SK-N-SH (cell line): ENCODE measurements around the gene SRD5A1. TPM values are rescaled to one million over a fixed set of nuclear protein-coding genes. Genes with fewer than 3 reads are reported as not detected.
A peak's percentile ranks its signal among the peaks of the same experiment; 100 is the strongest.

Source experiments
- CTCF ChIA-PET: fragments of 300-600, 350-600 bp; formaldehyde crosslinking; extraction: SDS; loops from one replicate; lab custom pipeline; 2021; lab: Yijun Ruan, JAX
- POLR2A ChIA-PET: fragments of 350-600 bp; sonication (Branson Sonifier 250); formaldehyde crosslinking; extraction: SDS; loops from one replicate; lab custom pipeline; 2020; ENCODE audit warnings: antibody characterized with exemption, inconsistent platforms; lab: Yijun Ruan, JAX
- DNase-seq: peaks from one replicate; pipeline ENCODE4 v3.0.0; 2012
- H2AFZ ChIP-seq: fragments of 200-600 bp; sonication (generic); 2 replicates; pipeline ENCODE4 v1.8.1; 2016; ENCODE audit warnings: antibody characterized with exemption, mild to moderate bottlenecking, low read depth
- H3F3A ChIP-seq: fragments of 200-600 bp; sonication (generic); replicated peaks from 2 replicates; pipeline ENCODE3; 2016; ENCODE audit warnings: antibody characterized with exemption, mild to moderate bottlenecking; ENCODE audit not compliant: insufficient read depth
- H3K27ac ChIP-seq, 2 experiments: fragments of 200-500 bp in 1 of 2; fragments of 200-600 bp in 1 of 2; sonication (Bioruptor generic) in 1 of 2; sonication (generic), shearing (Covaris generic) in 1 of 2; 2 replicates each; pipeline versions ENCODE4 v1.5.1 to v1.6.1; 2014 to 2016; ENCODE audit warnings: low read depth in 2 of 2, inconsistent platforms in 1 of 2, low read length in 1 of 2, mild to moderate bottlenecking in 1 of 2, mixed read lengths in 1 of 2
- H3K27me3 ChIP-seq: fragments of 200-600 bp; sonication (generic), shearing (Covaris generic); 2 replicates; pipeline ENCODE4 v1.6.1; 2016; ENCODE audit warnings: mixed run types; ENCODE audit not compliant: insufficient read depth
- H3K36me3 ChIP-seq, 2 experiments: fragments of 200-500 bp in 1 of 2; fragments of 200-600 bp in 1 of 2; sonication (Bioruptor generic) in 1 of 2; sonication (generic) in 1 of 2; replicated peaks in 1 of 2; 2 replicates each; pipeline versions ENCODE3 to v1.5.1; 2014 to 2016; ENCODE audit warnings: low read length in 1 of 2, mild to moderate bottlenecking in 1 of 2; ENCODE audit not compliant: insufficient read depth in 2 of 2, control insufficient read depth in 1 of 2
- H3K4me1 ChIP-seq, 2 experiments: fragments of 200-500 bp in 1 of 2; fragments of 200-600 bp in 1 of 2; sonication (Bioruptor generic) in 1 of 2; sonication (generic), shearing (Covaris generic) in 1 of 2; 2 replicates each; pipeline versions ENCODE4 v1.5.1 to v1.6.1; 2014 to 2016; ENCODE audit warnings: low read depth in 1 of 2, low read length in 1 of 2, mixed run types in 1 of 2; ENCODE audit not compliant: insufficient read depth in 2 of 2, control insufficient read depth in 1 of 2
- H3K4me2 ChIP-seq: fragments of 200-600 bp; sonication (generic), shearing (Covaris generic); 2 replicates; pipeline ENCODE4 v1.6.1; 2017; ENCODE audit warnings: mixed run types
- H3K4me3 ChIP-seq, 2 experiments: fragments of 200-500 bp in 1 of 2; fragments of 200-600 bp in 1 of 2; sonication (Bioruptor generic) in 1 of 2; sonication (generic), shearing (Covaris generic) in 1 of 2; 2 replicates each; pipeline versions ENCODE4 v1.5.1 to v1.8.1; 2014 to 2016; ENCODE audit warnings: low read depth in 2 of 2, inconsistent platforms in 1 of 2, low read length in 1 of 2, mild to moderate bottlenecking in 1 of 2, mixed read lengths in 1 of 2, moderate library complexity in 1 of 2
- H3K79me2 ChIP-seq: fragments of 200-600 bp; sonication (generic); 2 replicates; pipeline ENCODE4 v1.8.1; 2017; ENCODE audit warnings: mild to moderate bottlenecking; ENCODE audit not compliant: insufficient read depth
- H3K9ac ChIP-seq: fragments of 200-600 bp; sonication (generic); 2 replicates; pipeline ENCODE4 v1.6.1; 2017; ENCODE audit warnings: mixed run types
- H3K9me2 ChIP-seq: fragments of 200-600 bp; sonication (generic); 2 replicates; pipeline ENCODE4 v1.6.1; 2017; ENCODE audit warnings: mixed run types
- H3K9me3 ChIP-seq: fragments of 200-600 bp; sonication (generic); 2 replicates; pipeline ENCODE4 v1.6.1; 2017; ENCODE audit warnings: mixed run types, mild to moderate bottlenecking, moderate library complexity
- H4K20me1 ChIP-seq: fragments of 200-600 bp; sonication (generic); 2 replicates; pipeline ENCODE4 v1.6.1; 2017; ENCODE audit warnings: mild to moderate bottlenecking, mixed run types; ENCODE audit not compliant: insufficient read depth
- EP300 ChIP-seq, 2 experiments: IDR thresholded peaks; 2 replicates each; pipeline versions ENCODE4 v1.4.0 to v1.6.1; 2012; ENCODE audit warnings: borderline replicate concordance in 1 of 2, low read depth in 1 of 2, low read length in 1 of 2
- EZH2phosphoT487 ChIP-seq: fragments of 200-600 bp; sonication (generic); IDR thresholded peaks from 2 replicates; pipeline ENCODE4 v1.6.1; 2017; ENCODE audit warnings: low read depth, mixed run types, mild to moderate bottlenecking, antibody characterized with exemption, moderate library complexity, borderline replicate concordance
- FOSL2 ChIP-seq: IDR thresholded peaks from 2 replicates; pipeline ENCODE4 v1.4.0; 2012; ENCODE audit warnings: low read depth, mild to moderate bottlenecking, moderate library complexity, borderline replicate concordance
- GATA2 ChIP-seq: sonication (generic); formaldehyde crosslinking; IDR thresholded peaks from 2 replicates; pipeline ENCODE4 v1.5.0; 2020; ENCODE audit warnings: mild to moderate bottlenecking, missing genetic modification reagents
- JUND ChIP-seq: IDR thresholded peaks from 2 replicates; pipeline ENCODE4 v1.4.0; 2012
- MEF2A ChIP-seq: IDR thresholded peaks from 2 replicates; pipeline ENCODE4 v1.4.0; 2012; ENCODE audit warnings: low read depth, borderline replicate concordance
- MXI1 ChIP-seq: IDR thresholded peaks from 2 replicates; pipeline ENCODE4 v1.6.1; 2012; ENCODE audit warnings: mild to moderate bottlenecking, low read depth, low read length, improper control_type of control experiment
- NFIC ChIP-seq: IDR thresholded peaks from 2 replicates; pipeline ENCODE4 v1.4.0; 2012; ENCODE audit warnings: borderline replicate concordance
- NRF1 ChIP-seq: IDR thresholded peaks from 2 replicates; pipeline ENCODE4 v1.6.1; 2012; ENCODE audit warnings: low read depth, mild to moderate bottlenecking, low read length
- POLR2AphosphoS5 ChIP-seq: IDR thresholded peaks from 2 replicates; pipeline ENCODE4 v1.6.1; 2012; ENCODE audit warnings: low read depth, low read length
- RCOR1 ChIP-seq: fragments of 150-350 bp; IDR thresholded peaks from 2 replicates; pipeline ENCODE4 v1.6.1; 2017; ENCODE audit warnings: antibody characterized with exemption, low read length
- RFX5 ChIP-seq: IDR thresholded peaks from 2 replicates; pipeline ENCODE4 v1.6.1; 2012; ENCODE audit warnings: mild to moderate bottlenecking, improper control_type of control experiment, low read length
- TAF1 ChIP-seq: IDR thresholded peaks from 2 replicates; pipeline ENCODE4 v1.6.1; 2012; ENCODE audit warnings: low read depth, mild to moderate bottlenecking, low read length, moderate library complexity, borderline replicate concordance
- TEAD4 ChIP-seq: IDR thresholded peaks from 2 replicates; pipeline ENCODE4 v1.4.0; 2012; ENCODE audit warnings: mild to moderate bottlenecking, borderline replicate concordance; ENCODE audit not compliant: insufficient read depth
- WGBS: methylation state at CpG from one replicate; pipeline ENCODE4 v1.1.6; 2017; ENCODE audit warnings: low lambda C conversion rate; 5-methylcytosine and 5-hydroxymethylcytosine counted together
- polyA plus RNA-seq, 3 experiments: library from polyadenylated mRNA; depleted of rRNA; stranded (reverse); fragments of >200 nt; gene quantifications; 2 replicates each; pipeline ENCODE4 v1.2.3, GENCODE V29; 2012
- TF ChIP-seq, protein P1 (sequence below): IDR thresholded peaks from 2 replicates; pipeline ENCODE4 v1.4.0; 2012; ENCODE audit warnings: low read depth
- TF ChIP-seq, protein P2 (sequence below): IDR thresholded peaks from 2 replicates; pipeline ENCODE4 v1.6.1; 2012; ENCODE audit warnings: mild to moderate bottlenecking, low read depth, low read length, moderate library complexity
- TF ChIP-seq, protein P3 (sequence below): fragments of 150-350 bp; IDR thresholded peaks from 2 replicates; pipeline ENCODE4 v1.6.1; 2017; ENCODE audit warnings: antibody characterized with exemption, low read length, low read depth, borderline replicate concordance

Gene SRD5A1
- polyA plus RNA-seq, 1 of the 3 experiments (the other 2 are of a cell fraction) = 24.0 TPM

DNA sequence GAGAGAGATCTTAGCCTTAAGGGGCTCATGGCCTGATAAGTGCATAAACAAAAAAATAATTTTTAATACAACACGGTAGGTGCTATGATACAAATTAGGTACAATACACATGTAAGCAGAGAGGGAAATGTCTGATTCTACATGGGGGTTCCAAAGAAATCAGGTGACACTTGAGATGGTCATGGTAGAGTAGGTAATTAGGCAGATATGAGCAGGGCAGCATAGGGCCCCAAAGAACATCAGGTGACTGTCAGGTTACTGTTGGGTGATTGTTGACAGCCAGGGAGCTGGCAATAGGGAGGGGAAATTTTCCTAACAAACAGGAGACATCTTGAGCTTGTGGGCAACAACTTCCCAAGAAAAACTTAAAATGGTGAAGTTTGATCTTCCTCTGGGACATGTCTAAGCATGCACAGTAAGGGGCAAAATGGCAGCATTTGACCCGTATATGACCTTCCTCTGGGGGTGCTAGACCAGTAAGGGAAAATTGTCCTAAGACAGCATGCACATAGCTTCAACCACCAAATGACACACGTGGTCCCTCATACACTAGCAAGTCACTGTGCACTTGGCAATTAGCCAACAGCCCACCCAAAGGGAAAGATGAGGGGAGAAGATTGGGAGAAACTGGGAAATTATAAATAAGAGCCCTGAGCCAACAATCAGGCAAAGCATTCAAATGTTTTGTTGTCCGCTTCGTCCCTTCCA lies 42.7 kb downstream of the SRD5A1 start:
- no peaks in the 10 kb centered on the region for H4K20me1 ChIP-seq
- DNase-seq = no peak
- H3K27me3 ChIP-seq = no peaks in the 10 kb centered on the region
- peaks cover 0 to 17% of the 10 kb centered on the region in 2 experiments for H3K36me3 ChIP-seq
- TF ChIP-seq RCOR1 (no peak), NFIC (0 out of 2 replicates have a peak, but pooled peaks have one; percentile 20), EZH2phosphoT487 (no peak)
- TF ChIP-seq, all 33 proteins: peak for 1
- Histone ChIP-seq H3K4me3 (no peak overlapping the region), H2AFZ (no peak overlapping the region), H3K4me2 (no peak overlapping the region), H3K79me2 (no peaks in the 10 kb centered on the region), H3F3A (no peaks in the 10 kb centered on the region), H3K9ac (no peak overlapping the region), H3K9me2 (no peaks in the 10 kb centered on the region), H3K9me3 (no peaks in the 10 kb centered on the region), H3K4me1 (no peaks in the 10 kb centered on the region), H3K27ac (no peak overlapping the region)
- 97% methylated on average over 5 of the region's 5 CpGs for WGBS
- POLR2A ChIA-PET = no interaction called here
- CTCF ChIA-PET = interaction anchor here (1.0 kb wide), 1 partner anchor 27 kb away, joined by 3 read pairs; no protein-coding TSS in a partner anchor

DNA sequence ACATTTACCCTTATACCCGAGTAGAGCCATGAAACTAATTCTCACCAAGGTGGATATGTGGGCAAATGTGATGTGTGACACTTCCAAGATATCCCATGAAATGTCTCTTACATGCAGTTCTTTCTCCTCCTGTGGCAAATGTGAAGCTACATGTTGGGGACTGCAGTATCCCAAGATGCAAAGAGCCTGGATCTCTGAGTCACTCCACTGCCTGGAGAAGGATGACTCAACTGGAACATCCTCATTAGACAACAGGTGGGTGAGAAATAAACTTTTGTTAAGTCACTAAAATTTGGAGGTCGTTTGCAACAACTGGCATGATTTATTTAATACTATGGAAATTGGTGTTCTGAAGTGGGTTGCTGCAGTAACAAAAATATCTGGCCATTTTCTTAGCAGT lies 43.5 kb downstream of the SRD5A1 start:
- Histone ChIP-seq H3K79me2 (no peaks in the 10 kb centered on the region), H3K4me1 (no peaks in the 10 kb centered on the region), H3K36me3 (peaks cover 0 to 10% of the 10 kb centered on the region in 2 experiments), H3K9ac (no peak overlapping the region), H3K27me3 (no peaks in the 10 kb centered on the region)
- no peak for DNase-seq
- 47% methylated on average over 2 of the region's 2 CpGs for WGBS
- no peak for TF ChIP-seq RFX5
- no peak for TF ChIP-seq MXI1
- TF ChIP-seq FOSL2 = peak; percentile 56; the same call in 1 of the 2 replicates
- TF ChIP-seq MEF2A = no peak
- TF ChIP-seq, all 33 proteins: peak for 1
- no peak overlapping the region for H3K4me2 ChIP-seq
- ChIA-PET POLR2A (no interaction called here), CTCF (interaction anchor here (0.6 kb wide), 1 partner anchor 1132 kb away, joined by 3 read pairs; no protein-coding TSS in a partner anchor)
- H2AFZ ChIP-seq = no peak overlapping the region
- H3F3A ChIP-seq = no peaks in the 10 kb centered on the region
- no peaks in the 10 kb centered on the region for H3K9me2 ChIP-seq
- H3K4me3 ChIP-seq = no peak overlapping the region
- H3K9me3 ChIP-seq = no peaks in the 10 kb centered on the region
- no peak overlapping the region for H3K27ac ChIP-seq
- H4K20me1 ChIP-seq = no peaks in the 10 kb centered on the region

DNA sequence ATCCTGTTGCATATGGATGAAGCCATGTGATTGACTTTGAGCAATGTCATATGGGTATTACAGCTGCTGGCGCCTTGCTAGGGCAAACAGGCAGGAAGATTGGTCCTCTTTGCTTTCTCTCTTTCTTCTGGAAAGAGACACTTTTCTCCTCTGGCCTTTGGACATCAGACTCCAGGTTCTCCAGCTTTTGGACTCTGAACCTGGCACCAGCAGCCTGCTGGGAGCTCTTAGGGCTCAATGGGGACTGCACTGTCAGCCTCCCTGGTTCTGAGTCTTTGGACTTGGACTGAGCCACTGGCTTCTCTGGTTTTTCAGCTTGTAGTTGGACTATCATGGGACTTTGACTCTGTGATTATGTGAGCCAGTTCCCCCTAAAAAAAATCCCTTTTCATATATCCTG lies 45.1 kb downstream of the SRD5A1 start:
- Histone ChIP-seq H3K27me3 (no peaks in the 10 kb centered on the region), H3K27ac (no peak overlapping the region), H3K4me3 (no peak overlapping the region), H3K9ac (no peak overlapping the region), H3K4me1 (no peaks in the 10 kb centered on the region; a peak in 1 of 4 replicates), H4K20me1 (no peaks in the 10 kb centered on the region), H3K9me3 (no peaks in the 10 kb centered on the region), H3K79me2 (no peaks in the 10 kb centered on the region), H3K4me2 (no peak overlapping the region), H2AFZ (no peak overlapping the region), H3F3A (no peaks in the 10 kb centered on the region), H3K36me3 (no peaks in the 10 kb centered on the region), H3K9me2 (no peaks in the 10 kb centered on the region)
- WGBS = 89% methylated on average over 1 of the region's 1 CpG
- DNase-seq = no peak
- POLR2A ChIA-PET = no interaction called here
- CTCF ChIA-PET = no interaction called here
- TF ChIP-seq FOSL2 = no peak
- TF ChIP-seq POLR2AphosphoS5 = no peak
- TF ChIP-seq RFX5 = no peak
- TF ChIP-seq, protein P1, sequence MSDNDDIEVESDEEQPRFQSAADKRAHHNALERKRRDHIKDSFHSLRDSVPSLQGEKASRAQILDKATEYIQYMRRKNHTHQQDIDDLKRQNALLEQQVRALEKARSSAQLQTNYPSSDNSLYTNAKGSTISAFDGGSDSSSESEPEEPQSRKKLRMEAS = no peak
- no peak for TF ChIP-seq JUND
- TF ChIP-seq, protein P2, sequence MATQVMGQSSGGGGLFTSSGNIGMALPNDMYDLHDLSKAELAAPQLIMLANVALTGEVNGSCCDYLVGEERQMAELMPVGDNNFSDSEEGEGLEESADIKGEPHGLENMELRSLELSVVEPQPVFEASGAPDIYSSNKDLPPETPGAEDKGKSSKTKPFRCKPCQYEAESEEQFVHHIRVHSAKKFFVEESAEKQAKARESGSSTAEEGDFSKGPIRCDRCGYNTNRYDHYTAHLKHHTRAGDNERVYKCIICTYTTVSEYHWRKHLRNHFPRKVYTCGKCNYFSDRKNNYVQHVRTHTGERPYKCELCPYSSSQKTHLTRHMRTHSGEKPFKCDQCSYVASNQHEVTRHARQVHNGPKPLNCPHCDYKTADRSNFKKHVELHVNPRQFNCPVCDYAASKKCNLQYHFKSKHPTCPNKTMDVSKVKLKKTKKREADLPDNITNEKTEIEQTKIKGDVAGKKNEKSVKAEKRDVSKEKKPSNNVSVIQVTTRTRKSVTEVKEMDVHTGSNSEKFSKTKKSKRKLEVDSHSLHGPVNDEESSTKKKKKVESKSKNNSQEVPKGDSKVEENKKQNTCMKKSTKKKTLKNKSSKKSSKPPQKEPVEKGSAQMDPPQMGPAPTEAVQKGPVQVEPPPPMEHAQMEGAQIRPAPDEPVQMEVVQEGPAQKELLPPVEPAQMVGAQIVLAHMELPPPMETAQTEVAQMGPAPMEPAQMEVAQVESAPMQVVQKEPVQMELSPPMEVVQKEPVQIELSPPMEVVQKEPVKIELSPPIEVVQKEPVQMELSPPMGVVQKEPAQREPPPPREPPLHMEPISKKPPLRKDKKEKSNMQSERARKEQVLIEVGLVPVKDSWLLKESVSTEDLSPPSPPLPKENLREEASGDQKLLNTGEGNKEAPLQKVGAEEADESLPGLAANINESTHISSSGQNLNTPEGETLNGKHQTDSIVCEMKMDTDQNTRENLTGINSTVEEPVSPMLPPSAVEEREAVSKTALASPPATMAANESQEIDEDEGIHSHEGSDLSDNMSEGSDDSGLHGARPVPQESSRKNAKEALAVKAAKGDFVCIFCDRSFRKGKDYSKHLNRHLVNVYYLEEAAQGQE = no peak
- TF ChIP-seq EP300 (IDR thresholded peaks at IDR 0.05; ENCODE audit: borderline replicate concordance in 1 of 2, low read depth in 1 of 2, low read length in 1 of 2) = no peak
- TF ChIP-seq NRF1 = no peak
- no peak for TF ChIP-seq TEAD4
- TF ChIP-seq, protein P3, sequence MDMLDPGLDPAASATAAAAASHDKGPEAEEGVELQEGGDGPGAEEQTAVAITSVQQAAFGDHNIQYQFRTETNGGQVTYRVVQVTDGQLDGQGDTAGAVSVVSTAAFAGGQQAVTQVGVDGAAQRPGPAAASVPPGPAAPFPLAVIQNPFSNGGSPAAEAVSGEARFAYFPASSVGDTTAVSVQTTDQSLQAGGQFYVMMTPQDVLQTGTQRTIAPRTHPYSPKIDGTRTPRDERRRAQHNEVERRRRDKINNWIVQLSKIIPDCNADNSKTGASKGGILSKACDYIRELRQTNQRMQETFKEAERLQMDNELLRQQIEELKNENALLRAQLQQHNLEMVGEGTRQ = no peak
- TF ChIP-seq GATA2 (CRISPR knock-in tag) = no peak
- TF ChIP-seq MXI1 = no peak
- TF ChIP-seq TAF1 = no peak
